Measurements from ENCODE around the gene KIAA1328.

DNA sequence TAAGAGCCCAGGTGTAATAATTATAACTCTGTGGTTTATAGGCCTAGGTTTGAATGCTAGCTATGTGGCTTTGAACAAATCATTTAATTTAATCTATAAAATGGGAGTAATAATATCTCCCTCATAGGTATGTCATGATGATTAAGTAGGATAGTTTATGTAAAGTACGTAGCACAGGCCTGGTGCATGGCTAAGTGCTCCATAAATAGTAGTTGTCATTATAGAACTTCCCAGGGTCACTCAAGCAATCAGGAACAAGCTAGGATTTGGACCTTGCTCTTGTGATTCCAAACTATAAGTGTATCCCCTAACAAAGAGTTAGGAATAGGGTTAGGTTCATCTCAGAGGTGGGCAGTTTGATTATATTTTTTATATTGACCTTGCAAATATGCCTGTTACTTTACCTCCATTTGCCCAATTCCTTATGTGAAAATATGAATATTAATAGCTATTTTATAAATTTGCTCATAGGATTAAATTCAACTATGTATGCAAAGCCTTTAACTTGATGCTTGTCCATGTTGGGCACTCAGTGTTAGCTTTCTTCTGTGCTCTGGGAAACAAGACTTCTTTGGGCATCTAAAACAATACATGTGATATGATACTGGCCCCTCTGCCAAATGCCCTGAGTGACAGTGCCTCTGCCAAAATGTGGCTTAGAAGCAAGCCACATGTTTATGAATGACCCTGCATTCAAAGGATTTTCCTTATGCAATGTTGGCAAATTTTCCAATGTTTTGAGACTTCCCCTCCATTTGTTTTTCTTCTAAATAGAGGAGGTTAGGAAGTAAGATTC, 353.6 kb downstream of the KIAA1328 start:
- TF ChIP-seq, protein P1, sequence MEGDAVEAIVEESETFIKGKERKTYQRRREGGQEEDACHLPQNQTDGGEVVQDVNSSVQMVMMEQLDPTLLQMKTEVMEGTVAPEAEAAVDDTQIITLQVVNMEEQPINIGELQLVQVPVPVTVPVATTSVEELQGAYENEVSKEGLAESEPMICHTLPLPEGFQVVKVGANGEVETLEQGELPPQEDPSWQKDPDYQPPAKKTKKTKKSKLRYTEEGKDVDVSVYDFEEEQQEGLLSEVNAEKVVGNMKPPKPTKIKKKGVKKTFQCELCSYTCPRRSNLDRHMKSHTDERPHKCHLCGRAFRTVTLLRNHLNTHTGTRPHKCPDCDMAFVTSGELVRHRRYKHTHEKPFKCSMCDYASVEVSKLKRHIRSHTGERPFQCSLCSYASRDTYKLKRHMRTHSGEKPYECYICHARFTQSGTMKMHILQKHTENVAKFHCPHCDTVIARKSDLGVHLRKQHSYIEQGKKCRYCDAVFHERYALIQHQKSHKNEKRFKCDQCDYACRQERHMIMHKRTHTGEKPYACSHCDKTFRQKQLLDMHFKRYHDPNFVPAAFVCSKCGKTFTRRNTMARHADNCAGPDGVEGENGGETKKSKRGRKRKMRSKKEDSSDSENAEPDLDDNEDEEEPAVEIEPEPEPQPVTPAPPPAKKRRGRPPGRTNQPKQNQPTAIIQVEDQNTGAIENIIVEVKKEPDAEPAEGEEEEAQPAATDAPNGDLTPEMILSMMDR (IDR thresholded peaks at IDR 0.05) = no peak
- no peak for TF ChIP-seq POLR2A (IDR thresholded peaks at IDR 0.05)

All from heart left ventricle (tissue), 13 donors.